ENCODE results near the gene KIF5C.
A peak's percentile ranks its signal among the peaks of the same experiment; 100 is the strongest.

Gene KIF5C

GRCh38 chr2:148874868-148875341, at the start of gene KIF5C:
Gene KIF5C (plus strand): TSS chr2:148875227. CDS start chr2:148875618, 391 bp downstream.
- peak; percentile 74 to 75 for DNase-seq (ENCODE audit: low read depth in 2 of 2)
- TF ChIP-seq, protein P1, sequence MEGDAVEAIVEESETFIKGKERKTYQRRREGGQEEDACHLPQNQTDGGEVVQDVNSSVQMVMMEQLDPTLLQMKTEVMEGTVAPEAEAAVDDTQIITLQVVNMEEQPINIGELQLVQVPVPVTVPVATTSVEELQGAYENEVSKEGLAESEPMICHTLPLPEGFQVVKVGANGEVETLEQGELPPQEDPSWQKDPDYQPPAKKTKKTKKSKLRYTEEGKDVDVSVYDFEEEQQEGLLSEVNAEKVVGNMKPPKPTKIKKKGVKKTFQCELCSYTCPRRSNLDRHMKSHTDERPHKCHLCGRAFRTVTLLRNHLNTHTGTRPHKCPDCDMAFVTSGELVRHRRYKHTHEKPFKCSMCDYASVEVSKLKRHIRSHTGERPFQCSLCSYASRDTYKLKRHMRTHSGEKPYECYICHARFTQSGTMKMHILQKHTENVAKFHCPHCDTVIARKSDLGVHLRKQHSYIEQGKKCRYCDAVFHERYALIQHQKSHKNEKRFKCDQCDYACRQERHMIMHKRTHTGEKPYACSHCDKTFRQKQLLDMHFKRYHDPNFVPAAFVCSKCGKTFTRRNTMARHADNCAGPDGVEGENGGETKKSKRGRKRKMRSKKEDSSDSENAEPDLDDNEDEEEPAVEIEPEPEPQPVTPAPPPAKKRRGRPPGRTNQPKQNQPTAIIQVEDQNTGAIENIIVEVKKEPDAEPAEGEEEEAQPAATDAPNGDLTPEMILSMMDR (IDR thresholded peaks at IDR 0.05; ENCODE audit: low read depth, low read length), result no peak
- H3K4me3 ChIP-seq (replicated peaks in 1 of 2; ENCODE audit: low read depth in 2 of 2, low read length in 2 of 2), result peak within 1 kb of the TSS; percentile 10 to 11

DNA sequence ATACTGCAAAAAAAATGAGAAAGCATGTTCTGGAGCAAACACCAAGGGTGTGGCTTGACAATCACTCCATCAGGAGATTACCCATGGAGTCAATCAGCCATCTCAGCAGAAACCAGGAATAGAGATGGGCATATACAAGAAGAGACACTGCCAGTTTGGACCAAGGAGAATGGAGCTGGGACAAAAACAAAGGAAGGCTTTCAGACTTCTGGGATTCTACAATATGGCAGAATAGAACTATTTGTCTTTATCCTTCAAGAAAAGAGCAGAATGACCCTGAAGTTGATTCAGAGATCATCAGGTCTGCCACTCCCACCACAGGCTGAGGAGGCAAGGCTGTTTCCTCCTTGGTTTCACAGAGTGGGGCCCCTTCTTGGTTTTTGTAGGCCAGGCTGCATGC, 48.2 kb upstream of the KIF5C start:
- TF ChIP-seq, protein P1 (IDR thresholded peaks at IDR 0.05; ENCODE audit: low read depth, low read length), result no peak

DNA sequence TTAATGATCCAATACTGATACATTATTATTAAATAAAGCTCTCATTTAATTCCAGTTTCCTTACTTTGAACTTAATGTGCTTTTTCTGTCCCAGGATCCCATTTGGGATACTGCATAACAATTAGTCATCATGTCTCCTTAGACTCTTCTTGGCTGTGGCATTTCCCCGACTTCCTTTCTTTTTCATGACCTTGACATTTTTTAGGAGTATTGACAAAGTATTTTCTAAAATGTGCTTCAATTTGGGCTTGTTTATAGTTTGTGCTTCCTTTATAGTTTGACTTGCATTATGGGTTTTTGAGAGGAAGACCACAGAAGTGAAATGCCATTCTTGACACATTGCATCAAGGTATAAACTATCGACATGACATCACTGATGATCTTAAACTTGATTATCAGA, 46.1 kb upstream of the KIF5C start:
- no peak overlapping the region for H3K4me3 ChIP-seq (replicated peaks in 1 of 2; ENCODE audit: low read depth in 2 of 2, low read length in 2 of 2)
- TF ChIP-seq, protein P1 (IDR thresholded peaks at IDR 0.05; ENCODE audit: low read depth, low read length), result no peak
- no peak for DNase-seq (ENCODE audit: low read depth in 2 of 2)

More for the DNA sequence above, 48.2 kb upstream of the KIF5C start:
- no peak for DNase-seq (ENCODE audit: low read depth in 2 of 2)
- H3K4me3 ChIP-seq (replicated peaks in 1 of 2; ENCODE audit: low read depth in 2 of 2, low read length in 2 of 2), result no peak overlapping the region

GRCh38 chr2:148829618-148830017, 45.4 kb upstream of the KIF5C start:
- H3K4me3 ChIP-seq (replicated peaks in 1 of 2; ENCODE audit: low read depth in 2 of 2, low read length in 2 of 2), result no peak overlapping the region
- TF ChIP-seq, protein P1 (IDR thresholded peaks at IDR 0.05; ENCODE audit: low read depth, low read length), result peak; percentile 9
- no peak for DNase-seq (ENCODE audit: low read depth in 2 of 2)

DNA sequence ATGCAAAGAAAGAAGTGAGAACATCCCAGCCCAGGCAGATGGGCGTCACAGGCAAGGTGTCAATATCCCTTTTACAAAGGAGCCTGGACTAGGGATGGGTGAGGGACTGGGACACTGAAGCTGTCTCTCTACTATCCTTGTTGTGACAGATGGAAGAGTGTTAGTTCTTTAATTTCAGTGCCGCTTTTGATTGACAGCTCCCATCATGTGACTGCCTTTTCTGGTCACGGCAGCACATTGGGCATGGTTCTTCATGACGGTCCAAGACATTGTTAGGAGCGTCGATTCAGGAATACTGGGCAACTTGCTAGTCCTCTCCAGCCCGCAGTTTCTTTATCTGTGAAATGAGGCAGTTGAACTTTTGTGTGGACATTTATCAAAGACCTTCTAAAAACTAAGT, 42.4 kb upstream of the KIF5C start:
- H3K4me3 ChIP-seq (replicated peaks in 1 of 2; ENCODE audit: low read depth in 2 of 2, low read length in 2 of 2), result no peak overlapping the region
- TF ChIP-seq, protein P1 (IDR thresholded peaks at IDR 0.05; ENCODE audit: low read depth, low read length), result no peak
- DNase-seq (ENCODE audit: low read depth in 2 of 2), result no peak

GRCh38 chr2:148842050-148842449, 33.0 kb upstream of the KIF5C start:
- DNase-seq (ENCODE audit: low read depth in 2 of 2), result no peak
- TF ChIP-seq, protein P1 (IDR thresholded peaks at IDR 0.05; ENCODE audit: low read depth, low read length), result no peak
- no peak overlapping the region for H3K4me3 ChIP-seq (replicated peaks in 1 of 2; ENCODE audit: low read depth in 2 of 2, low read length in 2 of 2)

DNA sequence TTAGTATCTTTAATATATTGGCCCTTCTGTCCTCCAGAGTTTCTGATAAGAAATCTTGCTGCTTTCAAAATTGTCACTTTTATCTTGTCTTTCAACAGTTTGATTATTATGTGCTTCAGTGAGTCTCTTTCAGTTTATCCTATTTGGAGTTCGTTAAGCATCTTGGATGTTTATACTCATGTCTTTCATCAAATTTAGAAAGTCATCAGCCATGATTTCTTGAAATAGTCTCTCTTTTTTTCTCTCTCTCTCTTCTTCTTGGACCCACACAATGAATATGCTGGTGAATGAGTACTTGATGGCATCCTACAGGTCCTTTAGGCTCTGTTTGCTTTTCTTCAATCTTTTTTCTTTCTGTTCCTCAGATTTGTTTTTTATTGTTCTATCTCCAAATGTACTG, 26.9 kb upstream of the KIF5C start:
- TF ChIP-seq, protein P1 (IDR thresholded peaks at IDR 0.05; ENCODE audit: low read depth, low read length), result no peak
- DNase-seq (ENCODE audit: low read depth in 2 of 2), result no peak
- H3K4me3 ChIP-seq (replicated peaks in 1 of 2; ENCODE audit: low read depth in 2 of 2, low read length in 2 of 2), result no peak overlapping the region

All from cardiac fibroblast (primary cell).